Naive thymus-derived CD8-positive, alpha-beta T cell (primary cell): Measurements from ENCODE around the gene ADSL. TPM values are rescaled to one million over a fixed set of nuclear protein-coding genes. Genes with fewer than 3 reads are reported as not detected.
"Not testable (repeated sequence)": the region's sequence is repeated elsewhere in the genome, so short reads cannot be mapped to it uniquely, and the experiment has no call there.

ENCODE experiments used
- ATAC-seq, 2 donors: fragments of 150-1000 bp; cut with Tn5 transposase in 1 of 2; sonication (Bioruptor Pico), chemical (Tn5 transposase) in 1 of 2; 1 replicate in 1 of 2; 2 replicates in 1 of 2; pipeline ENCODE4 v1.10.0; 2021; ENCODE audit warnings: mild to moderate bottlenecking in 2 of 2, moderate library complexity in 2 of 2
- POLR2A ChIA-PET: fragments of 350-600 bp; sonication (Branson Sonifier 250); formaldehyde crosslinking; loops from one replicate; lab custom pipeline; 2021; ENCODE audit warnings: antibody characterized with exemption; lab: Charles Lee
- DNase-seq, 10 donors: peaks; one replicate each; pipeline versions ENCODE4 v3.0.0 to v3.0.0-alpha.2; 2020 to 2022
- H3K27ac Mint-ChIP-seq, 10 donors: one replicate each; pipeline ENCODE4 v1.8.0; 2020 to 2022; ENCODE audit warnings: mild to moderate bottlenecking in 10 of 10, mixed read lengths in 10 of 10, moderate library complexity in 4 of 10, inconsistent platforms in 1 of 10
- H3K27me3 Mint-ChIP-seq, 5 donors: one replicate each; pipeline ENCODE4 v1.8.0; 2021 to 2022; ENCODE audit warnings: mixed read lengths in 5 of 5
- H3K36me3 Mint-ChIP-seq, 3 donors: one replicate each; pipeline ENCODE4 v1.8.0; 2020 to 2022; ENCODE audit warnings: mixed read lengths in 3 of 3, mild to moderate bottlenecking in 2 of 3, inconsistent platforms in 1 of 3
- H3K4me1 Mint-ChIP-seq, 4 donors: one replicate each; pipeline ENCODE4 v1.8.0; 2021 to 2022; ENCODE audit warnings: mixed read lengths in 4 of 4
- H3K4me3 Mint-ChIP-seq, 10 donors: one replicate each; pipeline ENCODE4 v1.8.0; 2020 to 2022; ENCODE audit warnings: mild to moderate bottlenecking in 10 of 10, mixed read lengths in 10 of 10, moderate library complexity in 6 of 10, inconsistent platforms in 1 of 10
- H3K9me3 Mint-ChIP-seq, 9 donors: one replicate each; pipeline ENCODE4 v1.8.0; 2020 to 2022; ENCODE audit warnings: mixed read lengths in 9 of 9, mild to moderate bottlenecking in 3 of 9, inconsistent platforms in 1 of 9, moderate library complexity in 1 of 9
- polyA plus RNA-seq, 3 donors: library from polyadenylated mRNA; unstranded; fragments of 300-500 nt; fragmentation: Illumina TruSeq; gene quantifications; one replicate each; pipeline ENCODE4 v1.2.3, GENCODE V29; 2021
- total RNA-seq, 8 experiments: library from RNA in 2 of 8; stranded (reverse) in 2 of 8; gene quantifications; one replicate each; pipeline ENCODE4 v1.2.3 and lab custom pipeline; 2021 to 2026

ADSL gene
- total and polyA plus RNA-seq, 5 experiments from 2014 or later: 63.2 to 130 (median 97.0) TPM

GRCh38 chr22:40368836-40369235 lies 22.5 kb downstream of the ADSL start:
- no peaks in the 10 kb centered on the region for H3K9me3 Mint-ChIP-seq
- peaks cover 4 to 66% (median 28%) of the 10 kb centered on the region in 3 donors for H3K36me3 Mint-ChIP-seq
- ATAC-seq (no peak), DNase-seq (no peak)
- peak overlapping the region in 4 of 10 donors; percentile 5 to 78 (median 51) for H3K27ac Mint-ChIP-seq
- POLR2A ChIA-PET: interaction anchor here (0.6 kb wide), 1 partner anchor 804 kb away, joined by 3 read pairs; no protein-coding TSS in a partner anchor
- peaks cover 18 to 23% (median 20%) of the 10 kb centered on the region in 4 donors for H3K4me1 Mint-ChIP-seq
- no peaks in the 10 kb centered on the region for H3K27me3 Mint-ChIP-seq
- no peak overlapping the region for H3K4me3 Mint-ChIP-seq

DNA sequence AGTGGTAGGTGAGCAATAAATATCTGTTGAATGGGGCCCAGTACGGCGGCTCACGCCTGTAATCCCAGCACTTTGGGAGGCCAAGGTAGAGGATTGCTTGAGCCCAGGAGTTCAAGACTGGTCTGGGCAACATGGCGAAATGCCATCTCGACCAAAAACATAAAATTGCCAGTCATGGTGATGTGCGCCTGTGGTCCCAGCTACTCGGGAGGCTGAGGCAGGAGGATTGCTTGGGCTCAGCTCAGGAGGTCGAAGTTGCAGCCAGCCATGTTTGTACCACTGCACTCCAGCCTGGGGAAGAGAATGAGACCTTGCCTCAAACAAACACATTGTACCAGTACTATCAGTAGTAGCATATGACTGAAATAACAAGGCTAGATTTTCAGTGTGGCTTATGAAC lies 28.3 kb downstream of the ADSL start:
- Mint-ChIP-seq H3K9me3 (no peaks in the 10 kb centered on the region), H3K27ac (peak overlapping the region in 1 of 10 donors; percentile 13), H3K27me3 (no peaks in the 10 kb centered on the region), H3K4me3 (no peak overlapping the region), H3K4me1 (peaks cover 28 to 63% (median 46%) of the 10 kb centered on the region in 4 donors), H3K36me3 (peaks cover 0 to 23% (median 2%) of the 10 kb centered on the region in 3 donors)
- POLR2A ChIA-PET: interaction anchor here (0.6 to 1.5 kb wide), 4 partner anchors 9 to 26 kb away, joined by 3 to 4 read pairs (median 4); no protein-coding TSS in a partner anchor
- ATAC-seq (no peak), DNase-seq (no peak)

- Mint-ChIP-seq H3K27me3 (no peaks in the 10 kb centered on the region), H3K36me3 (peaks cover 0 to 23% (median 2%) of the 10 kb centered on the region in 3 donors), H3K4me3 (peak overlapping the region in 3 of 10 donors; percentile 13 to 50 (median 14)), H3K9me3 (no peaks in the 10 kb centered on the region), H3K27ac (peak overlapping the region in 2 of 10 donors; percentile 1 to 15), H3K4me1 (peaks cover 26 to 62% (median 49%) of the 10 kb centered on the region in 4 donors)
- ATAC-seq (no peak), DNase-seq (no peak)
- POLR2A ChIA-PET: interaction anchor here (0.7 to 1.7 kb wide), 3 partner anchors 9 to 261 kb away, joined by 3 to 5 read pairs (median 3); no protein-coding TSS in a partner anchor
These were observed 29.8 kb downstream of the ADSL start for GRCh38 chr22:40376149-40376548.

DNA sequence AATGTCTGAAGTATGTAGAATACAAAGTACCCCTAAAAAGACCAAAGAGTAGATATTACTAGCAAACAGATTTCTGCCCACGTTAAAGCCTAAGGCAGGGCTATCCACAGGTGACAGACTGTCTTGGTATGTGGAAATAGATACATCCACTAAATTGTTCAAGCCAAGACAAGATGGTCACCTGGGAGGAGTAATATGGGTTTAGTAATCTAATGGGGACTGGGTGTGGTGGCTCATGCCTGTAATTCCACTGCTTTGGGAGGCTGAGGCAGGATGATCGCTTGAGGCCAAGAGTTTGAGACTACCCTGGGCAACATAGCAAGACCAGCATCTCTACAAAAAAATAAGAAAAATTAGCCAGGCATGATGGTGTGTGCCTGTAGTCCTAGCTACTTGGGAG lies 31.6 kb downstream of the ADSL start:
- ATAC-seq: no peak
- H3K4me1 Mint-ChIP-seq: peaks cover 19 to 65% (median 47%) of the 10 kb centered on the region in 4 donors
- H3K4me3 Mint-ChIP-seq: no peak overlapping the region
- no peaks in the 10 kb centered on the region for H3K9me3 Mint-ChIP-seq
- no peak for DNase-seq
- no peaks in the 10 kb centered on the region for H3K27me3 Mint-ChIP-seq
- H3K36me3 Mint-ChIP-seq: peaks cover 0 to 16% (median 2%) of the 10 kb centered on the region in 3 donors
- H3K27ac Mint-ChIP-seq: peak overlapping the region in 3 of 10 donors; percentile 8 to 74 (median 48)
- POLR2A ChIA-PET: interaction anchor here (0.6 to 1.3 kb wide), 2 partner anchors 23 to 1421 kb away, joined by 3 to 4 read pairs; no protein-coding TSS in a partner anchor

DNA sequence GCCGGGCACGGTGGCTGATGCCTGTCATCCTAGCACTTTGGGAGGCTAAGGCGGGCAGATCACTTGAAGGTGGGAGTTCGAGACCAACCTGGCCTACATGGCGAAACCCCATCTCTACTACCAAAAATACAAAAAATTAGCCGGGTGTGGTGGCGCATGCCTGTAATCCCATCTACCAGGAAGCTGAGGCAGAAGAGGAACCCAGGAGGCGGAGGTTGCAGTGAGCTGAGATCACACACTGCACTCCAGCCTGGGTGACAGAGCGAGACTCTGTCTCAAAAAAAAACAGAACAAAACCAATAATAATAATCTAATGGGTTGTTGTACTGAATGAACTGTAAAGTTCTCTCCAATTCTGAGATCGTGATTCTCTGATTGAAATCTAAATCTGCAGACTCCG lies 32.1 kb downstream of the ADSL start:
- Mint-ChIP-seq H3K4me1 (peaks cover 18 to 65% (median 47%) of the 10 kb centered on the region in 4 donors), H3K36me3 (peaks cover 0 to 13% (median 2%) of the 10 kb centered on the region in 3 donors), H3K27ac (peak overlapping the region in 3 of 10 donors; percentile 8 to 74 (median 40))
- H3K9me3 Mint-ChIP-seq, H3K4me3 Mint-ChIP-seq, DNase-seq, ATAC-seq, H3K27me3 Mint-ChIP-seq: not testable (repeated sequence)
- POLR2A ChIA-PET: interaction anchor here (0.7 kb wide), 1 partner anchor 14 kb away, joined by 3 read pairs; no protein-coding TSS in a partner anchor

GRCh38 chr22:40381461-40381860 lies 35.2 kb downstream of the ADSL start:
- DNase-seq: no peak

DNA sequence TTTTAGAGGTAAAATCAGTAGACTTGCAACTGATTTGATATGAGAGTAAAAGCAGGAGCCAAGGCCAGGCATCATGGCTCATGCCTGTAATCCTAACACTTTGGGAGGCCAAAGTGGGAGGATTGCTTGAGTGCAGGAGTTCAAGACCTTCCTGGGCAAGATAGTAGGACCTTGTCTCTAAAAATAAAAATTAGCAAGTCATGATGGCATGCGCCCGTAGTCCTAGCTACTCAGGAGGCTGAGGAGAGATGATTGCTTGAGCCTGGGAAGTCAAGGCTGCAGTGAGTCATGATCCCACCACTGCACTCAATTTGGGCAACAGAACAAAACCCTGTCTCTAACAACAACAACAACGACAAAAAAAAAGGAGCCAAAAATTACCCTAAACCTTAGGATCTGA lies 37.6 kb downstream of the ADSL start:
- peaks cover 0 to 4% (median 0%) of the 10 kb centered on the region in 3 donors for H3K36me3 Mint-ChIP-seq
- POLR2A ChIA-PET: interaction anchor here (0.7 to 2.5 kb wide), 9 partner anchors 11 to 107 kb away, joined by 3 to 9 read pairs (median 6); partner anchors contain the start of gene SGSM3
- peak overlapping the region; percentile 83 to 93 (median 90) for H3K27ac Mint-ChIP-seq
- ATAC-seq: no peak
- DNase-seq: no peak
- H3K9me3 Mint-ChIP-seq: no peaks in the 10 kb centered on the region
- peak overlapping the region in 7 of 10 donors; percentile 20 to 79 (median 44) for H3K4me3 Mint-ChIP-seq
- H3K4me1 Mint-ChIP-seq: peaks cover 42 to 76% (median 70%) of the 10 kb centered on the region in 4 donors
- H3K27me3 Mint-ChIP-seq: no peaks in the 10 kb centered on the region

More at GRCh38 chr22:40381461-40381860, 35.2 kb downstream of the ADSL start:
- H3K4me1 Mint-ChIP-seq: peaks cover 29 to 67% (median 59%) of the 10 kb centered on the region in 4 donors
- no peak overlapping the region for H3K4me3 Mint-ChIP-seq
- ATAC-seq: no peak
- peaks cover 0 to under 1% (median 0%) of the 10 kb centered on the region in 3 donors for H3K36me3 Mint-ChIP-seq
- POLR2A ChIA-PET: interaction anchor here (0.6 kb wide), 1 partner anchor 12 kb away, joined by 5 read pairs; no protein-coding TSS in a partner anchor
- H3K27me3 Mint-ChIP-seq: no peaks in the 10 kb centered on the region
- no peaks in the 10 kb centered on the region for H3K9me3 Mint-ChIP-seq
- peak overlapping the region in 2 of 10 donors; percentile 42 to 90 for H3K27ac Mint-ChIP-seq

GRCh38 chr22:40385036-40385782 lies 38.9 kb downstream of the ADSL start:
- Mint-ChIP-seq H3K4me3 (peak overlapping the region; percentile 73 to 89 (median 84)), H3K27ac (peak overlapping the region; percentile 89 to 98 (median 96)), H3K4me1 (peaks cover 38 to 71% (median 63%) of the 10 kb centered on the region in 4 donors), H3K9me3 (no peaks in the 10 kb centered on the region), H3K27me3 (no peaks in the 10 kb centered on the region), H3K36me3 (peaks cover 0 to 6% (median 0%) of the 10 kb centered on the region in 3 donors)
- ATAC-seq: peak; percentile 94 to 97
- peak in 8 of 10 donors; percentile 20 to 73 (median 49) for DNase-seq
- POLR2A ChIA-PET: interaction anchor here (0.9 to 2.5 kb wide), 11 partner anchors 9 to 341 kb away, joined by 3 to 11 read pairs (median 7); partner anchors contain the start of gene SGSM3

DNA sequence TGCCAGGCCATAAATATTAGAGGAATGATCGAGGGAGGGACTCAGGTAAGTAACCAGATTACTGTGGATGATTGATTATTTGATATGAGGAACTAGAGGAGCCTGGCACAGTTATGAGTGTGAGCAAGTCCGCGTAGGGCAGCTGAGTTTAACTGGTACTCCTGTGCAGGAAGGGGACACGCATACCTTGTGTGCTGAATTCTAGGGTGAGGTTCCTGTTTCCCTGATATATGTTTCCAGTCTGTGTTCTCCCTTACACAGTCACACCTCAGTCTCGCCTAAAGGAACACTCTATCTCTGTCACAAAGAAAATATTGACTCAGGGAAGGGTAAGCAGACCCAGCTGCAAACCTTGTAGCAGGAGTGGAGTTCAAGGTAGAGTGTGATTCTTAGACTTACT lies 41.4 kb downstream of the ADSL start:
- Mint-ChIP-seq H3K4me1 (peaks cover 45 to 77% (median 73%) of the 10 kb centered on the region in 4 donors), H3K36me3 (peaks cover 0 to 6% (median 0%) of the 10 kb centered on the region in 3 donors), H3K4me3 (peak overlapping the region in 4 of 10 donors; percentile 32 to 48 (median 37)), H3K9me3 (no peaks in the 10 kb centered on the region), H3K27ac (peak overlapping the region; percentile 7 to 82 (median 56)), H3K27me3 (no peaks in the 10 kb centered on the region)
- no peak for ATAC-seq
- no peak for DNase-seq
- POLR2A ChIA-PET: interaction anchor here (0.8 to 0.9 kb wide), 2 partner anchors 11 to 13 kb away, joined by 3 read pairs; no protein-coding TSS in a partner anchor

DNA sequence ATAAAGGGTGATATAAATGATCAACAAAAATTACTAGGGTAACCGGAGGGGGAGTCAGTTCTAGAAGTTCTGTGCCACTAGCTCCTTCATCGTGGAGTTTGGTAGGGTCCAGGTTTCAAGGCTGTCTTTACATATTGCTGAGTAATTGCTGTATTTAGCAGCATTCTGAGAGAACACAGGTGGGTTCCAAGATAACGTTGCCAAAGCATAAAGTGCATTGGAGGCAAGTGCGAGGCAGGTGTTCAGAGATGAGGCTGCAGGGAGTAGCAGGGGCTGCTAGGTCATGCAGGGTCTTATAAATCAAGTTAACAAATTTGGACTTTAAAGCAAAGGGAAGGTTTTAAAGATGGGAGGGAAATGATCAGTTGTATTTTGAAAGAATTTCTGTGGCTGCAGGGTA lies 41.9 kb downstream of the ADSL start:
- Mint-ChIP-seq H3K9me3 (no peaks in the 10 kb centered on the region), H3K27ac (peak overlapping the region in 9 of 10 donors; percentile 10 to 68 (median 52)), H3K4me3 (peak overlapping the region in 2 of 10 donors; percentile 40 to 48), H3K27me3 (no peaks in the 10 kb centered on the region), H3K4me1 (peaks cover 45 to 76% (median 72%) of the 10 kb centered on the region in 4 donors), H3K36me3 (peaks cover 0 to 6% (median 0%) of the 10 kb centered on the region in 3 donors)
- POLR2A ChIA-PET: interaction anchor here (0.8 to 0.9 kb wide), 2 partner anchors 11 to 13 kb away, joined by 3 read pairs; no protein-coding TSS in a partner anchor
- DNase-seq (no peak), ATAC-seq (no peak)

DNA sequence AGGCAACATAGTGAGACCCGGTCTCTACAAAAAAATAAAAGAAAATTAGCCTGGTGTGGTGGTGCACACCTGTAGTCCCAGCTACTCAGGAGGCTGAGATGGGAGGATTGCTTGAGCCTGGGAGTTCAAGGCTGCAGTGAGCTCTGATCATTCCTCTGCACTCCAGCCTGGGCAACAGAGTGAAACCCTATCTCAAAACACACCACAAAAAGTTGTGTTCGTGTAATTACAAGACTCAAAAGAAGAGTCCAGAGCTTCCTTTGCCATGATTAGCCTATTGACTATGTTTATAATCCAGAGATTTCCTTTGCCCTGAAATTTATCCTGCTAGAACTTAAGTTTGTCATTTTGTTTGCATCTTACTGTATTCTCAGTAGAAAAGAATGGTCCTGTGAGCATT lies 45.1 kb downstream of the ADSL start:
- Mint-ChIP-seq H3K4me3 (no peak overlapping the region), H3K27ac (peak overlapping the region in 5 of 10 donors; percentile 30 to 82 (median 66)), H3K9me3 (no peaks in the 10 kb centered on the region), H3K4me1 (peaks cover 37 to 79% (median 72%) of the 10 kb centered on the region in 4 donors), H3K27me3 (no peaks in the 10 kb centered on the region), H3K36me3 (peaks cover 0 to 6% (median 0%) of the 10 kb centered on the region in 3 donors)
- POLR2A ChIA-PET: interaction anchor here (1.3 kb wide), 1 partner anchor 348 kb away, joined by 3 read pairs; no protein-coding TSS in a partner anchor
- DNase-seq: no peak
- no peak for ATAC-seq

- POLR2A ChIA-PET: interaction anchor here (0.7 to 3.5 kb wide), 6 partner anchors 10 to 476 kb away, joined by 3 to 9 read pairs (median 4); no protein-coding TSS in a partner anchor
- no peaks in the 10 kb centered on the region for H3K9me3 Mint-ChIP-seq
- no peaks in the 10 kb centered on the region for H3K27me3 Mint-ChIP-seq
- DNase-seq (no peak), ATAC-seq (no peak)
- peak overlapping the region in 5 of 10 donors; percentile 0 to 63 (median 47) for H3K27ac Mint-ChIP-seq
- H3K36me3 Mint-ChIP-seq: peaks cover 0 to 6% (median 0%) of the 10 kb centered on the region in 3 donors
- H3K4me3 Mint-ChIP-seq: no peak overlapping the region
- H3K4me1 Mint-ChIP-seq: peaks cover 41 to 81% (median 76%) of the 10 kb centered on the region in 4 donors
These were observed 46.3 kb downstream of the ADSL start for GRCh38 chr22:40392618-40393017.
